ENCODE measurements around the gene MYOD1.

MYOD1 gene

GRCh38 chr11:17697175-17697949 lies 22.0 kb upstream of the MYOD1 start:
- TF ChIP-seq EZH2phosphoT487 (IDR thresholded peaks at IDR 0.05; ENCODE audit: low read length) (no peak), CTCF (IDR thresholded peaks at IDR 0.05; ENCODE audit: low read length) (no peak), EZH2 (optimal IDR thresholded peaks at IDR 0.05; ENCODE audit: low read depth, low read length) (no peak)
- no peaks in the 10 kb centered on the region for H3K9me3 ChIP-seq (replicated peaks; ENCODE audit: insufficient read depth, low read length)
- H3K79me2 ChIP-seq (ENCODE audit: low read length), result no peaks in the 10 kb centered on the region
- no peak overlapping the region for H3K4me2 ChIP-seq (ENCODE audit: low read depth, low read length)
- H3K36me3 ChIP-seq (replicated peaks; ENCODE audit: insufficient read depth, low read length), result no peaks in the 10 kb centered on the region
- no peak overlapping the region for H3K9ac ChIP-seq (ENCODE audit: low read length)
- H3K27me3 ChIP-seq (replicated peaks; ENCODE audit: insufficient read depth, low read length), result 0 out of 2 replicates have a peak, but pooled peaks cover 4% of the 10 kb centered on the region
- H3K9me2 ChIP-seq (replicated peaks; ENCODE audit: insufficient read depth, low read length), result no peaks in the 10 kb centered on the region
- no peak overlapping the region for H3K4me3 ChIP-seq (ENCODE audit: low read length)
- no peak overlapping the region for H3K27ac ChIP-seq (ENCODE audit: low read length)
- H3K4me1 ChIP-seq (ENCODE audit: low read length), result no peaks in the 10 kb centered on the region
- no peak for DNase-seq
- H2AFZ ChIP-seq (ENCODE audit: low read length), result no peak overlapping the region
- no peaks in the 10 kb centered on the region for H3F3A ChIP-seq (ENCODE audit: insufficient read depth, low read length)
- H4K20me1 ChIP-seq (ENCODE audit: insufficient read depth, low read length), result no peaks in the 10 kb centered on the region

GRCh38 chr11:17699147-17700114 lies 19.9 kb upstream of the MYOD1 start:
- no peak overlapping the region for H3K27ac ChIP-seq (ENCODE audit: low read length)
- H3K4me2 ChIP-seq (ENCODE audit: low read depth, low read length), result no peak overlapping the region
- DNase-seq, result no peak
- H3K9me2 ChIP-seq (replicated peaks; ENCODE audit: insufficient read depth, low read length), result no peaks in the 10 kb centered on the region
- TF ChIP-seq CTCF (IDR thresholded peaks at IDR 0.05; ENCODE audit: low read length) (no peak), EZH2phosphoT487 (IDR thresholded peaks at IDR 0.05; ENCODE audit: low read length) (no peak), EZH2 (optimal IDR thresholded peaks at IDR 0.05; ENCODE audit: low read depth, low read length) (no peak)
- no peaks in the 10 kb centered on the region for H3K36me3 ChIP-seq (replicated peaks; ENCODE audit: insufficient read depth, low read length)
- no peak overlapping the region for H3K4me3 ChIP-seq (ENCODE audit: low read length)
- H3K9ac ChIP-seq (ENCODE audit: low read length), result no peak overlapping the region
- 0 out of 2 replicates have a peak, but pooled peaks cover 4% of the 10 kb centered on the region for H3K27me3 ChIP-seq (replicated peaks; ENCODE audit: insufficient read depth, low read length)
- no peaks in the 10 kb centered on the region for H4K20me1 ChIP-seq (ENCODE audit: insufficient read depth, low read length)
- no peaks in the 10 kb centered on the region for H3K9me3 ChIP-seq (replicated peaks; ENCODE audit: insufficient read depth, low read length)
- H3K79me2 ChIP-seq (ENCODE audit: low read length), result no peaks in the 10 kb centered on the region
- no peak overlapping the region for H2AFZ ChIP-seq (ENCODE audit: low read length)
- H3K4me1 ChIP-seq (ENCODE audit: low read length), result no peaks in the 10 kb centered on the region
- no peaks in the 10 kb centered on the region for H3F3A ChIP-seq (ENCODE audit: insufficient read depth, low read length)

GRCh38 chr11:17700991-17701390 lies 18.4 kb upstream of the MYOD1 start:
- H3K36me3 ChIP-seq (replicated peaks; ENCODE audit: insufficient read depth, low read length), result no peaks in the 10 kb centered on the region
- no peaks in the 10 kb centered on the region for H3K9me3 ChIP-seq (replicated peaks; ENCODE audit: insufficient read depth, low read length)
- H3K9me2 ChIP-seq (replicated peaks; ENCODE audit: insufficient read depth, low read length), result no peaks in the 10 kb centered on the region
- H3F3A ChIP-seq (ENCODE audit: insufficient read depth, low read length), result no peaks in the 10 kb centered on the region
- no peak overlapping the region for H3K4me2 ChIP-seq (ENCODE audit: low read depth, low read length)
- no peak overlapping the region for H3K27ac ChIP-seq (ENCODE audit: low read length)
- no peaks in the 10 kb centered on the region for H3K27me3 ChIP-seq (replicated peaks; ENCODE audit: insufficient read depth, low read length)
- H2AFZ ChIP-seq (ENCODE audit: low read length), result no peak overlapping the region
- no peak for DNase-seq
- H3K79me2 ChIP-seq (ENCODE audit: low read length), result no peaks in the 10 kb centered on the region
- H4K20me1 ChIP-seq (ENCODE audit: insufficient read depth, low read length), result no peaks in the 10 kb centered on the region
- no peaks in the 10 kb centered on the region for H3K4me1 ChIP-seq (ENCODE audit: low read length)
- H3K4me3 ChIP-seq (ENCODE audit: low read length), result no peak overlapping the region
- H3K9ac ChIP-seq (ENCODE audit: low read length), result no peak overlapping the region
- TF ChIP-seq CTCF (IDR thresholded peaks at IDR 0.05; ENCODE audit: low read length) (no peak), EZH2phosphoT487 (IDR thresholded peaks at IDR 0.05; ENCODE audit: low read length) (no peak), EZH2 (optimal IDR thresholded peaks at IDR 0.05; ENCODE audit: low read depth, low read length) (no peak)
